Panc1 (cell line): ENCODE results near the gene ZIM2.

Source experiments
- CTCF ChIP-seq: fragments of 450-650 bp; IDR thresholded peaks from 2 replicates; pipeline ENCODE4 v1.5.1; 2017; ENCODE audit warnings: mild to moderate bottlenecking
- POLR2AphosphoS5 ChIP-seq: IDR thresholded peaks from 2 replicates; pipeline ENCODE4 v1.6.1; 2012; ENCODE audit warnings: mild to moderate bottlenecking, low read depth, low read length, moderate library complexity
- REST ChIP-seq, 2 experiments: IDR thresholded peaks; 2 replicates each; pipeline ENCODE4 v1.6.1; 2011 to 2012; ENCODE audit warnings: low read depth in 2 of 2, control low read depth in 1 of 2, low read length in 1 of 2, mild to moderate bottlenecking in 1 of 2, moderate library complexity in 1 of 2; ENCODE audit not compliant: insufficient read depth in 1 of 2
- SIN3A ChIP-seq: IDR thresholded peaks from 2 replicates; pipeline ENCODE4 v1.6.1; 2012; ENCODE audit warnings: low read depth, mild to moderate bottlenecking, low read length, moderate library complexity, borderline replicate concordance; ENCODE audit not compliant: insufficient read depth
- TCF7L2 ChIP-seq: IDR thresholded peaks from 2 replicates; pipeline ENCODE4 v1.6.1; 2011; ENCODE audit warnings: mild to moderate bottlenecking, low read depth, low read length, inconsistent platforms

- no peak for TF ChIP-seq CTCF
- TF ChIP-seq POLR2AphosphoS5, result no peak
- TF ChIP-seq SIN3A, result no peak
- TF ChIP-seq REST (IDR thresholded peaks at IDR 0.05; ENCODE audit: insufficient read depth in 1 of 2, low read depth in 2 of 2, low read length in 1 of 2), result no peak
- TF ChIP-seq TCF7L2, result no peak
Measured at GRCh38 chr19:56837004-56837403, 3.5 kb downstream of the ZIM2 start.
